Frontal cortex (tissue), 4 donors: ENCODE results near the gene SPRED2. TPM values are rescaled to one million over a fixed set of nuclear protein-coding genes. Genes with fewer than 3 reads are reported as not detected.

Source experiments
- DNase-seq, 2 donors: peaks; one replicate each; pipeline ENCODE4 v3.0.0; 2012; ENCODE audit warnings: low spot score in 2 of 2
- FAIRE-seq: peaks from 2 replicates; lab custom pipeline; 2012; peaks lifted over from hg19 to GRCh38; lab: Jason Lieb, UNC
- total RNA-seq: library from RNA; depleted of rRNA; stranded (reverse); fragments of >200 nt; gene quantifications from one replicate; pipeline ENCODE4 v1.2.3, GENCODE V29; 2014
- donor health status: control.
- donor health status: control.
- donor health status: control.

The SPRED2 gene
- total RNA-seq, 1 donor from 2014 or later: 8.2 TPM

- no peak for FAIRE-seq
- no peak for DNase-seq
Observed at GRCh38 chr2:65372619-65373018, 59.8 kb downstream of the SPRED2 start.

DNA sequence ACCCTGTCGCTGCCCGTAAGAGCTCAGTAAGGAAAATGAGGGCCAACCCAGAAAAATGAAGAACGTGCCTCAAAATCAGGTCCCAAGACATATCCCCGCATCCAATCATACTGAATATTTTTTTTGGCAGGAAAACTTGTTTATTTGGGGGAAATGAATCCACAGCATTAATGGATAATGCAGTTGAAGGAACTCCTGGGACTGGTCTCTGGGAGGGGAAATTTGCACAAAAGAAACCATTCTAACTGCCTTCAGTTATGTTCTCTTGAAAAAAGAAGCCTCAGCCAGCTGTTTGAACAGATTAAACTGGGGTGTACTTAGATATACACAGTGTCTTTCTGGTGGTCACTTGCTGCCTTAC, 61.3 kb downstream of the SPRED2 start:
- FAIRE-seq (no peak), DNase-seq (no peak)

DNA sequence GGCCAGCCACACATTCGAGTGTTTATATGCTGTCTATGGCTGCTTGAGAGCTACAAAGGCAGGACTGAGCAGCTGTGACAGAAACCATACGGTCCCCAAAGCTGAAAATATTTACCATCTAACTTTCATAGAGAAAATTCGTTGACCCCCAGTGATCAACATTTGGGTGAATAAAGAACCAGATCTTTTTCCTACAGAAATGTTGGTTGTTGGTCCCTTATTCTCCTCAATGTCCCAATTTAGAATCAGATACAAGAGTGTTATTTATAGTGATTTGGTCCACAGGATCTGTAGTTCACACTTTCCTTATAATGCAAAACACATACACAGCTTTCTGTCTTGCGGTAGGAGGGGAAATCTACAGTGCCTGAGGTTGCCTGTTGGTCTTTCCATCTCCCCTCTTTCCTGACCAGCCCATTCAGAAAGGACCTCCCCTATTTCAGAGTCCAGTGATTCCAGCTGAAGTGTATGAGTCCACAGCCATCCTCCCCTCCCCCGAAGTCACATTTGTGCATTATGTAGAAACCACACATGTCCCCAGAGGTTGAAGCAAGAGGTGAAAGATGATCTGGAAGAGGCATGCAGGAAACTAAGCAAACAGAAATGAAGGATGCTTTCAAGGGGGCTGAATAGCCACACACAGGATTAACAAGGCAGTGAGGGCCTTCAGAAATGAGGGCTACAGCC, 61.9 kb downstream of the SPRED2 start:
- no peak for FAIRE-seq

GRCh38 chr2:65369980-65370379, 62.4 kb downstream of the SPRED2 start:
- FAIRE-seq (no peak), DNase-seq (no peak)

More for the DNA sequence above, 61.9 kb downstream of the SPRED2 start:
- DNase-seq: no peak

- DNase-seq: no peak
- FAIRE-seq: no peak
Observed at GRCh38 chr2:65369574-65369973, 62.8 kb downstream of the SPRED2 start.

DNA sequence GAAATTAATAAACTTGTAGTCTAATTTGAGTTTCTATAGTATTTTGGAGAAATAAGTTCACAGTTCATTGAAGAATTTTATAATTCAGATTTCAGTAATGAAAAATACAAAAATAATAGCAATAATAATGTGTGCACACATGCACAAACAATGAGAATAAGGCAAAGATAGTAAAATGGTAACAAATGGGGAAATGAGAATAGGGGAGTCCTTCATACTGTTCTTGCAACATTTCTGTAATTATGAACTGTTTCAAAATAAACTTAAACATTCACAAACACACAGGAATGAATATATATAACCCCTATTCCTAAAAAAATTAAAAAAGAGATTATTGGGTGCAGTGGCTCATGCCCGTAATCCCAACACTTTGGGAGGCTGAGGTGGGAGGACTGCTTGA, 63.9 kb downstream of the SPRED2 start:
- no peak for FAIRE-seq
- no peak for DNase-seq

DNA sequence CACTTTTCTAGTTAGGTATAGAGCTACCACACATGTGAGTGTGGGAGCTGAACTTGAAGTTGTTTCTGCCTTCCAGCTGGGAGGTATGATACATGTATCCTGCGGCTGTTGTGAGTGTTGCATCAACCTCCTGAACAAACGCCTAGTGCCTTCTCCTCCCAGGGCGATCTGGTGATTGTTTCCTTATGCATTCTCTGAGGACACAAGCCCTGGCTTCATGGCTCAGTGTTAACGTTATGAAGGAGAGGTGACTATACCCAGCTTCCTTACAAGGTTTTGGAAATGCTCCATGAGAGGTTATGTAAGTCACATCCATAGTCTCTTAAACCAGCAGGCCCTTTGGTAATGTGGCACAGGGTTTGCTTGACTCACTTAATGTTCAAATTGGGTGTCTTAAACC, 64.9 kb downstream of the SPRED2 start:
- DNase-seq (no peak), FAIRE-seq (no peak)

DNA sequence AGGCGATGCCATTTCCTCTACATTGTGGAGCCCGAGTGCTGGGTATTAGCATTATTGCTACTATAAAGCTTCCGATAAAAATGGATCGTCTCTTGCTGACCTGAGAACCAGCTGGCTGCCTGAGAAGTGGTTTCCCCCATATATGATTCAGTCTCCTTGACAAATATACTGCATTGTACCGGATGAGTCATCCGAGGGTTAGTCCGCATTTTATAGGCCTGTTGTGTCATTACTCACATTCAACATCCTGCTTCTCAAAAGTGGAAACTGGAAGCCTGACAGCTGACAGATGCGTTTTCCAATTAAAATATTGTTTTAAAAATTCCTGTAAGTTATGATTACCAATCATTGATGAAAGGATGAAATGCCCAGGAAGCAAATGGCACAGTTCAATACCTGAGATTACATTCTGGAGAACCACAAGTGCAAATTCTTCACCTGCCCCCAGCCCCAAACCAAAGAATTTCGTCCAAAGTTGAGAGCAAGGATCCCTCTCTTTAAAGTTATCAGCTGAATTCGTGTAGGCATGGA, 65.7 kb downstream of the SPRED2 start:
- peak in 1 of 2 donors; percentile 50 for DNase-seq
- FAIRE-seq: no peak

DNA sequence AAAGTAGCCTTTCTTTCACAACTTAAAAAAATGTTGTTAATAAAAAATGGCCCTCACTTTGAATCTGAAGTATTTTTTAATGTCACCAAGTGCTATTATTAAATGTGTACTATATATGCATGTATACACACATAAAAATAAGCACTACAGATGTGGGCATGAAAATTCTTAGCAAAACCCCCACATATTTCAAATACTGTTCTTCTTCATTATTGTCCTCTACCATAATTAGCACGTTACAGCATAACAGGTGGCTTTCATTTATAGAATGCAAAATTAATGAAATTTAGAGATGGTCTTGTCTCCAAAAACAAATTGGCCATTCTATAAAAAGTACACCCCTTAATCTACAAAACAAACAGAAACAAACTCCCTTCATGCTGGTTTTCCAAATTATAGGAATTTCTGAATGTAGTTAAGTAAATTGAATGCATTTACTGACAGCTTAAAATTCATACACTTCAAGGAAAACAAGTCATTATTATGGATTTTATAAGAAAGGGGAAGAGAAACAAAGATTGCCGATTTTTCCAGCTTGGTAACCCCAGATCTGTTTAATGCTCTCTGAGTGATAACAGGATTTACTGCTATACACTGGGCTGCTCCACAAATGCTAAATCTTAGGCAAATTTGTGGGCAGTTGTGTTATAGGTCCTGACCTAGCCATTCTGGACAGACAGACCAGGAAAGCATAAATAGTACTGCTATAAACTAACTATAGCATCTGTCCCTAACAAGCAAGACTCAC, 67.2 kb downstream of the SPRED2 start:
- no peak for DNase-seq
- no peak for FAIRE-seq

DNA sequence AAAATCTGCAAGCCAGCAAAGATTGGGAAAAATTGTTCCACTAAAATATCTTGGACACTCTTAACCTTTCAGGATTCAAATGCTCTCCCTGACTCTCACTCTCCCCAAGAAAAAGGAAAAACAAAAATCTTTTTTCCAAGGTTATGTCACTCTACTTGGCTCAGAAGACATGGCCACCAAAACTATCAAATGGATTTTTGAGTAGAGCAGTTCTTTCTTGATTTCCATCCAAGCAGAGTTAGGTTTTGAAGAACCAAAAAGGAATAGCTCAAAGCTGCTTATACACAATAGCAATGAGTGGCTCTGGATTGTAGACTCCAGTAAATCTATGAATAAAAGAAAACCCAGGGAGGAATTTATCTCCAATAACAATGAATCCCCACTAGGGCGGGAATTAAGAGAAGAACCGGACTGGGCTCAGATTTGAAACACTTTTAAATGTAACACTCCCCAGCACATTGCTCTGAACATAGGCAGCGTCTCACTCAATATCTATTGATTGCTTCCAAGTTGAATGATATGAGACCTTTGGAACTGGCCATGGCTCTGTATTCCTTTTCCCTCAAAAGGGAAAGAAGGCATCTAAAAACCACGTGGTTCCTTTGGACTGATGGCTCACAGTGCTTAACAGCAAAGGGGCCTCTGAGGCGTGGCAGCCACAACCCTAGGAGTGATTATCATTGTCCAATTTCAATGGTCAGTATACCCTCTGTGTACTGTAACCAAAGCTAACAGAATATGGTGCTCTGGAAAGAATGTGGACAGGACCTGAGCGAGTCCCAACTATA, 68.3 kb downstream of the SPRED2 start:
- no peak for FAIRE-seq
- no peak for DNase-seq

- FAIRE-seq (no peak), DNase-seq (no peak)
Observed at GRCh38 chr2:65361623-65362022, 70.8 kb downstream of the SPRED2 start.

DNA sequence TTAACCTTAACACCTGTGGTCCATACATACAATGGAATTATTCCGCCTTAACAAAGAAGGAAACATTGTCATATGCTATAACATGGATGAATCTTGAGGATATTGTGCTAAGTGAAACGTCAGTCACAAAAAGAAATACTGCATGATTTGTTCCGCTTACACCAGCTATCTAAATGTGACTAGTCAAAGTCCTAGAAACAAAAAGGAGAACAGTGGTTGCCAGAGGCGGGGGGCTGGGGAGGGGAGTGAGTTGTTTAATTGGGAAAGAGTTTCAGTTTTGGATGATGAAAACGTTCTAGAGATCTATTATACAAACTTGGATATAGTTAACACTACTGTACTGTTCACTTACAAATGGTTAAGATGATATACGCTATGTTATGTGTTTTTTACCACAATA, 72.0 kb downstream of the SPRED2 start:
- no peak for FAIRE-seq
- DNase-seq: no peak

DNA sequence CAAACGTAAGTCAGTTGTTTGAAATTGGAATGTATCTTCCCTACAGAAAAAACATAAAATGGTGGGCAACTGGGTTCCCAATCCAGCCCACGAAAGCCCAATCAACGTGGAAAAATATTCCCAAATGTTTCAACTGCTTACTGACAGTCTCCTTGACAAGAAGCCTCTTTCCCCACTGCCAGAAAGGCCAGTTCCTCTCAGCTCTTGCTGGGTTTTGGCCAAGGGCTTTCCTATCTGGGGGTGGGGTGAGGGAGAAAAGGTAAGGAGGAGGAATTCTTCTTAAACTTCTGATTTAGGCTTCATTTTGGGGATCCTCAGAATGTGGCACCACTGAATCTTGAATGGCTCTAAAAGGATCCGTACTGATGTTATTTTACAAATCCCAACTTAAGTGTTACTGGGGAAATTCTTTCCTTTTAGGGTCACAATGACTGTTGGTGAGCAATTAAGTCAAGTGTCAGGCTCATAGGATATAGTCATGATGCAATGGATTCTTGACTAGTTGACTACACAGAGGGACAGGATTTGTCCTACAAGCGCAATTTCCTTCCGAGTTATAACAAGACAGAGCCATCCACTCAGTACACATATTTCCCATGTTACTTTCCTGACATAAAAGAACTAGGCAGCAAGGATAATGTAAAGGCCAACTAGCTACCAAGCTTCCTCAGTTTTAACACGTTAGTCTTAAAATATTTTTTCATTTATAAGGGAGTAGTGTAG, 73.6 kb downstream of the SPRED2 start:
- DNase-seq (no peak), FAIRE-seq (no peak)

DNA sequence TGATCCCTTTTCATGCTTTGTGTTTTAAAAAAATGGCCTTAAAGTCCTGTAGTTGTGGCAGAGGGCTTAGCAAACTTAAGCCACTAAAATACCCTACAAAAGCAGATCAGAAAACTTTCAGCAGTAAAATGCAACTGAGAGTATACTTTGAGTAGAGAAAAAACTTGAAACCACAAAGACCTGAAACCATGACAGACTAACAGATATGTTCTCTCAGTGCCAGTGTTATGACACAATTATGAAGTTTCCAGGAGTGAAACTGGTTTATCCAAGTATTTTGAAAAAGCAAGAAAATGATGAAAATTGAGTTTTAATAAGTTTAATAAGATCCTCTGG, 74.5 kb downstream of the SPRED2 start:
- DNase-seq: no peak
- FAIRE-seq: no peak

- FAIRE-seq (no peak), DNase-seq (no peak)
Observed at GRCh38 chr2:65357095-65357958, 75.1 kb downstream of the SPRED2 start.

- FAIRE-seq (no peak), DNase-seq (no peak)
Observed at GRCh38 chr2:65355186-65355831, 77.1 kb downstream of the SPRED2 start.

- FAIRE-seq (no peak), DNase-seq (no peak)
Observed at GRCh38 chr2:65354773-65355172, 77.6 kb downstream of the SPRED2 start.

DNA sequence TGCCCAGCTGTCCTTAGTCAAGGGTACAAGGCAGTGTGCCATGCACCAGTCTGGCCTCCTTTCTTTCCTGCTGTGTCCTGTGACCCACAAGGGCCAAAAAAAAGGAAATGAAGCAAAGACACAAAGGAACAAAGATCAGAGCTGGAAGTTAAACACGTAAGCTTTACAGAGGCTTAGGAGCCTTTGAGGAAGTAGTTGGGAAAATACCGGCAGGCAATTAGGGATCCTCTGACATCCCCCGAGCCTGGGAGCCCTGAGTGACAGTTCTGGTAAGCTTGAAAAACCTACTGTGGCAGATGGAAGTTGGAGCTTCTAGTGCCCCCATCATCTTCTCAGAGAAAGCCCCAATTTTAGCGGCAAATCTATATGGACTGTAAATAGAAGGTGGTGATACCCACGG, 78.5 kb downstream of the SPRED2 start:
- FAIRE-seq (no peak), DNase-seq (no peak)

GRCh38 chr2:65353046-65353445, 79.4 kb downstream of the SPRED2 start:
- no peak for FAIRE-seq
- DNase-seq: no peak
